ENCODE data around the gene KRT32. TPM values are rescaled to one million over a fixed set of nuclear protein-coding genes. Genes with fewer than 3 reads are reported as not detected.

KRT32 gene
- total RNA-seq, 1 experiment from 2014 or later = 0.42 TPM

DNA sequence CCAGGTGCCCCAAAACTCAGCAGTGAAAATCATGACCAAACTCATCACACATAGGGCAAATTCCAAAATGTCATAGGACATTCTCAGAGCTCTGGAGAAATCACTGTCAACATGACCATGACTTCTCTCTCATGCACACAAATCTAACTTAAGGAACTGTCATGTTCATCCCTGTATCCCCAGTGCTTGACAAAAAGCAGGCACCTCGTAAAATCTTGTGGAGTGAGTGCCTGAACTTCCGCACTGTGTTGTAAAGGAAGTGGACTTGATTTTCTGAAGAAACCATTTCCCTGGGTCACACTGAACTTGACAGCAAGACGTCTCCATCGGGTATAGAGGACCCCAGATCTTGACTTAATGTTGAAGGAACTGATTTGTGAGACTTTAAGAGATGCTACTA is 45.6 kb downstream of the KRT32 start (continued):
- TF ChIP-seq, protein P1, sequence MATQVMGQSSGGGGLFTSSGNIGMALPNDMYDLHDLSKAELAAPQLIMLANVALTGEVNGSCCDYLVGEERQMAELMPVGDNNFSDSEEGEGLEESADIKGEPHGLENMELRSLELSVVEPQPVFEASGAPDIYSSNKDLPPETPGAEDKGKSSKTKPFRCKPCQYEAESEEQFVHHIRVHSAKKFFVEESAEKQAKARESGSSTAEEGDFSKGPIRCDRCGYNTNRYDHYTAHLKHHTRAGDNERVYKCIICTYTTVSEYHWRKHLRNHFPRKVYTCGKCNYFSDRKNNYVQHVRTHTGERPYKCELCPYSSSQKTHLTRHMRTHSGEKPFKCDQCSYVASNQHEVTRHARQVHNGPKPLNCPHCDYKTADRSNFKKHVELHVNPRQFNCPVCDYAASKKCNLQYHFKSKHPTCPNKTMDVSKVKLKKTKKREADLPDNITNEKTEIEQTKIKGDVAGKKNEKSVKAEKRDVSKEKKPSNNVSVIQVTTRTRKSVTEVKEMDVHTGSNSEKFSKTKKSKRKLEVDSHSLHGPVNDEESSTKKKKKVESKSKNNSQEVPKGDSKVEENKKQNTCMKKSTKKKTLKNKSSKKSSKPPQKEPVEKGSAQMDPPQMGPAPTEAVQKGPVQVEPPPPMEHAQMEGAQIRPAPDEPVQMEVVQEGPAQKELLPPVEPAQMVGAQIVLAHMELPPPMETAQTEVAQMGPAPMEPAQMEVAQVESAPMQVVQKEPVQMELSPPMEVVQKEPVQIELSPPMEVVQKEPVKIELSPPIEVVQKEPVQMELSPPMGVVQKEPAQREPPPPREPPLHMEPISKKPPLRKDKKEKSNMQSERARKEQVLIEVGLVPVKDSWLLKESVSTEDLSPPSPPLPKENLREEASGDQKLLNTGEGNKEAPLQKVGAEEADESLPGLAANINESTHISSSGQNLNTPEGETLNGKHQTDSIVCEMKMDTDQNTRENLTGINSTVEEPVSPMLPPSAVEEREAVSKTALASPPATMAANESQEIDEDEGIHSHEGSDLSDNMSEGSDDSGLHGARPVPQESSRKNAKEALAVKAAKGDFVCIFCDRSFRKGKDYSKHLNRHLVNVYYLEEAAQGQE (IDR thresholded peaks at IDR 0.05; ENCODE audit: low read depth) = no peak
- TF ChIP-seq, protein P2, sequence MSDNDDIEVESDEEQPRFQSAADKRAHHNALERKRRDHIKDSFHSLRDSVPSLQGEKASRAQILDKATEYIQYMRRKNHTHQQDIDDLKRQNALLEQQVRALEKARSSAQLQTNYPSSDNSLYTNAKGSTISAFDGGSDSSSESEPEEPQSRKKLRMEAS (IDR thresholded peaks at IDR 0.05) = no peak
- TF ChIP-seq SP1 (IDR thresholded peaks at IDR 0.05; ENCODE audit: low read depth) (no peak), RAD21 (IDR thresholded peaks at IDR 0.05; ENCODE audit: low read depth) (no peak), ELF1 (IDR thresholded peaks at IDR 0.05; ENCODE audit: borderline replicate concordance, low read depth) (no peak), SRF (IDR thresholded peaks at IDR 0.05; ENCODE audit: low read depth) (no peak)

DNA sequence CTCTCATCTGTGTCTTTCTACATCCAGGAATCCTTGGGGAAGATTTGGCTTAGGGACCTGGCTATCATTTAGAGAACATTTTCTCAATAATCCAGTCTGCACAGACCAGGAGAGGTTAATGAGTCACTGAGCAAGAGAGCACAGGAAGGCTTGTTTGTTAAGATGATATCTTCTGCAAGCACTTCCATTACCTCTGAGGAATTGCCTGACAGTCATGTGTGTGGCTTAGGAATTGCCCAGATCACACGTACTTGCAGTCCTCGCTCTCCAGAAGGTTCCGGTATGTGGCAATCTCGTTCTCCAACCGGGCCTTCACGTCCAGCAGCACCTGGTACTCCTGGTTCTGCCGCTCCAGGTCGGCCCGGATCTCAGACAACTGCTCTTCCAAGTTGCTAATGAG is 46.1 kb downstream of the KRT32 start:
- Histone ChIP-seq H3K4me2 (ENCODE audit: low read length) (no peak overlapping the region), H2AFZ (ENCODE audit: low read depth, low read length, poor library complexity, severe bottlenecking) (no peak overlapping the region), H3K79me2 (ENCODE audit: insufficient read depth, low read length) (no peaks in the 10 kb centered on the region), H3K4me3 (replicated peaks in 1 of 2; ENCODE audit: low read depth in 1 of 2, low read length in 2 of 2) (no peak overlapping the region), H4K20me1 (ENCODE audit: insufficient read depth) (no peaks in the 10 kb centered on the region), H3K4me1 (ENCODE audit: control insufficient read depth in 1 of 2, insufficient read depth in 2 of 2, low read length in 2 of 2) (peaks cover 9 to 32% of the 10 kb centered on the region in 2 experiments), H3K9me2 (ENCODE audit: insufficient read depth) (no peaks in the 10 kb centered on the region), H3K9ac (ENCODE audit: low read length) (no peak overlapping the region), H3K9me3 (ENCODE audit: control insufficient read depth in 1 of 2, insufficient read depth in 1 of 2, low read depth in 1 of 2, low read length in 2 of 2) (no peaks in the 10 kb centered on the region), H3K27ac (ENCODE audit: low read depth, low read length) (no peak overlapping the region), H3K36me3 (ENCODE audit: control insufficient read depth in 1 of 2, insufficient read depth in 2 of 2, low read length in 2 of 2) (no peaks in the 10 kb centered on the region), H3K27me3 (ENCODE audit: insufficient read depth, low read length) (no peaks in the 10 kb centered on the region)
- ATAC-seq (no peak), DNase-seq (ENCODE audit: low read depth, low spot score) (no peak)
- intact Hi-C loops (cut with micrococcal nuclease) = no loop called here
- RAD21 ChIA-PET (ENCODE audit: low non-redundant PET in 1 of 2, low total read pairs in 2 of 2, uncharacterized antibody in 2 of 2, unreplicated experiment in 2 of 2) = no interaction called here
- CTCF ChIA-PET = no interaction called here
- BruUV-seq (replicated peaks) = no TSS peak
- POLR2A ChIA-PET = no interaction called here
- no peak for TF ChIP-seq ELF1 (IDR thresholded peaks at IDR 0.05; ENCODE audit: borderline replicate concordance, low read depth)
- TF ChIP-seq SRF (IDR thresholded peaks at IDR 0.05; ENCODE audit: low read depth) = no peak
- TF ChIP-seq, protein P1 (IDR thresholded peaks at IDR 0.05; ENCODE audit: low read depth) = no peak
- TF ChIP-seq CBX3 (IDR thresholded peaks at IDR 0.05; ENCODE audit: low read depth) = no peak
- TF ChIP-seq, protein P3, sequence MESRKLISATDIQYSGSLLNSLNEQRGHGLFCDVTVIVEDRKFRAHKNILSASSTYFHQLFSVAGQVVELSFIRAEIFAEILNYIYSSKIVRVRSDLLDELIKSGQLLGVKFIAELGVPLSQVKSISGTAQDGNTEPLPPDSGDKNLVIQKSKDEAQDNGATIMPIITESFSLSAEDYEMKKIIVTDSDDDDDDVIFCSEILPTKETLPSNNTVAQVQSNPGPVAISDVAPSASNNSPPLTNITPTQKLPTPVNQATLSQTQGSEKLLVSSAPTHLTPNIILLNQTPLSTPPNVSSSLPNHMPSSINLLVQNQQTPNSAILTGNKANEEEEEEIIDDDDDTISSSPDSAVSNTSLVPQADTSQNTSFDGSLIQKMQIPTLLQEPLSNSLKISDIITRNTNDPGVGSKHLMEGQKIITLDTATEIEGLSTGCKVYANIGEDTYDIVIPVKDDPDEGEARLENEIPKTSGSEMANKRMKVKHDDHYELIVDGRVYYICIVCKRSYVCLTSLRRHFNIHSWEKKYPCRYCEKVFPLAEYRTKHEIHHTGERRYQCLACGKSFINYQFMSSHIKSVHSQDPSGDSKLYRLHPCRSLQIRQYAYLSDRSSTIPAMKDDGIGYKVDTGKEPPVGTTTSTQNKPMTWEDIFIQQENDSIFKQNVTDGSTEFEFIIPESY (IDR thresholded peaks at IDR 0.05; ENCODE audit: extremely low read depth, insufficient replicate concordance, low read length) = no peak
- no peak for TF ChIP-seq ZFX (IDR thresholded peaks at IDR 0.05)
- no peak for TF ChIP-seq YY1 (IDR thresholded peaks at IDR 0.05; ENCODE audit: extremely low read depth, insufficient replicate concordance, low read depth, low read length)
- TF ChIP-seq ZNF274 (IDR thresholded peaks at IDR 0.05; ENCODE audit: low read depth, low read length) = no peak
- TF ChIP-seq SIN3A (IDR thresholded peaks at IDR 0.05; ENCODE audit: low read depth) = no peak
- TF ChIP-seq POLR2AphosphoS5 (IDR thresholded peaks at IDR 0.05; ENCODE audit: low read depth, low read length) = no peak
- TF ChIP-seq POLR2A (IDR thresholded peaks at IDR 0.05; ENCODE audit: borderline replicate concordance, extremely low read depth, insufficient read depth, insufficient read length) = no peak
- no peak for TF ChIP-seq JUND (IDR thresholded peaks at IDR 0.05)
- TF ChIP-seq EGR1 (IDR thresholded peaks at IDR 0.05; ENCODE audit: low read depth) = no peak
